Large intestine (tissue), 12 donors: ENCODE results near the gene SRSF7. TPM values are rescaled to one million over a fixed set of nuclear protein-coding genes. Genes with fewer than 3 reads are reported as not detected.
A peak's percentile ranks its signal among the peaks of the same experiment; 100 is the strongest.
"Not testable (repeated sequence)": the region's sequence is repeated elsewhere in the genome, so short reads cannot be mapped to it uniquely, and the experiment has no call there.

Experiments used
- DNase-seq, 2 donors: peaks; one replicate each; pipeline versions ENCODE4 v3.0.0 to v3.0.0-alpha.2; 2013
- H3K27ac ChIP-seq: one replicate; pipeline ENCODE4 v1.5.1; 2013; ENCODE audit warnings: low read length
- H3K27me3 ChIP-seq: 2 replicates; pipeline ENCODE4 v1.6.1; 2013; ENCODE audit warnings: low read length; ENCODE audit not compliant: control insufficient read depth, insufficient read depth
- H3K36me3 ChIP-seq: 2 replicates; pipeline ENCODE4 v1.6.1; 2013; ENCODE audit warnings: low read length; ENCODE audit not compliant: control insufficient read depth, insufficient read depth
- H3K4me1 ChIP-seq: one replicate; pipeline ENCODE4 v1.6.1; 2013; ENCODE audit warnings: low read length; ENCODE audit not compliant: control insufficient read depth, insufficient read depth
- H3K4me3 ChIP-seq: one replicate; pipeline ENCODE4 v1.5.1; 2013; ENCODE audit warnings: low read length
- H3K9me3 ChIP-seq: one replicate; pipeline ENCODE4 v1.6.1; 2013; ENCODE audit warnings: mild to moderate bottlenecking, low read depth, low read length, moderate library complexity; ENCODE audit not compliant: control insufficient read depth
- WGBS: methylation state at CpG from one replicate; pipeline ENCODE4 v1.1.5; 2013; ENCODE audit warnings: low lambda C conversion rate; ENCODE audit not compliant: insufficient coverage; 5-methylcytosine and 5-hydroxymethylcytosine counted together
- long read RNA-seq, 11 donors: transcript quantifications; one replicate each; lab custom pipeline, GENCODE V29; 2026
- polyA plus RNA-seq: library from polyadenylated mRNA; unstranded; fragments of 120-200 nt; gene quantifications from one replicate; pipeline ENCODE4 v1.2.1, GENCODE V29; 2013

SRSF7 gene
- polyA plus RNA-seq, result 240 TPM
- long read RNA-seq, donor 1, transcript SRSF7-204 (9 exons, 2,857 nt), result minor isoform, 8 of 49 reads
- long read RNA-seq, donor 1, transcript SRSF7-201 (8 exons, 2,489 nt), result major isoform, 26 of 49 reads
- long read RNA-seq, donor 1, partial matches to known transcripts, result 8 of 49 reads
- long read RNA-seq, donor 1, other reads (novel, unspliced or antisense), result 0 of 49 reads
- long read RNA-seq, donor 2, transcript SRSF7-208 (7 exons, 1,903 nt), result minor isoform, 11 of 120 reads
- long read RNA-seq, donor 2, transcript SRSF7-201 (8 exons, 2,489 nt), result major isoform, 51 of 120 reads
- long read RNA-seq, donor 2, transcript SRSF7-209 (7 exons, 2,453 nt), result minor isoform, 11 of 120 reads
- long read RNA-seq, donor 2, partial matches to known transcripts, result 39 of 120 reads
- long read RNA-seq, donor 2, other reads (novel, unspliced or antisense), result 0 of 120 reads
- long read RNA-seq, donor 3, result 0 reads
- long read RNA-seq, donor 4, partial matches to known transcripts, result 0 of 8 reads
- long read RNA-seq, donor 4, other reads (novel, unspliced or antisense), result 0 of 8 reads
- long read RNA-seq, donor 5, transcript SRSF7-204 (9 exons, 2,857 nt), result minor isoform, 5 of 49 reads
- long read RNA-seq, donor 5, transcript SRSF7-201 (8 exons, 2,489 nt), result major isoform, 22 of 49 reads
- long read RNA-seq, donor 5, partial matches to known transcripts, result 15 of 49 reads
- long read RNA-seq, donor 5, other reads (novel, unspliced or antisense), result 0 of 49 reads
- long read RNA-seq, donor 6, transcript SRSF7-209 (7 exons, 2,453 nt), result minor isoform, 7 of 99 reads
- long read RNA-seq, donor 6, transcript SRSF7-201 (8 exons, 2,489 nt), result major isoform, 42 of 99 reads
- long read RNA-seq, donor 6, transcript SRSF7-208 (7 exons, 1,903 nt), result minor isoform, 5 of 99 reads
- long read RNA-seq, donor 6, partial matches to known transcripts, result 38 of 99 reads
- long read RNA-seq, donor 6, other reads (novel, unspliced or antisense), result 0 of 99 reads
- long read RNA-seq, donor 7, transcript SRSF7-201 (8 exons, 2,489 nt), result major isoform, 24 of 42 reads
- long read RNA-seq, donor 7, partial matches to known transcripts, result 6 of 42 reads
- long read RNA-seq, donor 7, other reads (novel, unspliced or antisense), result 0 of 42 reads
- long read RNA-seq, donor 8, transcript SRSF7-204 (9 exons, 2,857 nt), result minor isoform, 11 of 187 reads
- long read RNA-seq, donor 8, transcript SRSF7-209 (7 exons, 2,453 nt), result minor isoform, 13 of 187 reads
- long read RNA-seq, donor 8, transcript SRSF7-201 (8 exons, 2,489 nt), result major isoform, 53 of 187 reads
- long read RNA-seq, donor 8, transcript SRSF7-208 (7 exons, 1,903 nt), result minor isoform, 9 of 187 reads
- long read RNA-seq, donor 8, partial matches to known transcripts, result 53 of 187 reads
- long read RNA-seq, donor 8, other reads (novel, unspliced or antisense), result 44 of 187 reads
- long read RNA-seq, donor 9, transcript SRSF7-209 (7 exons, 2,453 nt), result minor isoform, 5 of 95 reads
- long read RNA-seq, donor 9, transcript SRSF7-208 (7 exons, 1,903 nt), result minor isoform, 6 of 95 reads
- long read RNA-seq, donor 9, transcript SRSF7-201 (8 exons, 2,489 nt), result major isoform, 35 of 95 reads
- long read RNA-seq, donor 9, partial matches to known transcripts, result 39 of 95 reads
- long read RNA-seq, donor 9, other reads (novel, unspliced or antisense), result 0 of 95 reads
- long read RNA-seq, donor 10, transcript SRSF7-201 (8 exons, 2,489 nt), result major isoform, 54 of 133 reads
- long read RNA-seq, donor 10, transcript SRSF7-209 (7 exons, 2,453 nt), result minor isoform, 6 of 133 reads
- long read RNA-seq, donor 10, transcript SRSF7-211 (3 exons, 680 nt), result minor isoform, 7 of 133 reads
- long read RNA-seq, donor 10, transcript SRSF7-208 (7 exons, 1,903 nt), result minor isoform, 15 of 133 reads
- long read RNA-seq, donor 10, partial matches to known transcripts, result 43 of 133 reads
- long read RNA-seq, donor 10, other reads (novel, unspliced or antisense), result 0 of 133 reads
- long read RNA-seq, donor 11, transcript SRSF7-208 (7 exons, 1,903 nt), result minor isoform, 6 of 64 reads
- long read RNA-seq, donor 11, transcript SRSF7-201 (8 exons, 2,489 nt), result major isoform, 29 of 64 reads
- long read RNA-seq, donor 11, transcript SRSF7-209 (7 exons, 2,453 nt), result minor isoform, 6 of 64 reads
- long read RNA-seq, donor 11, partial matches to known transcripts, result 19 of 64 reads
- long read RNA-seq, donor 11, other reads (novel, unspliced or antisense), result 0 of 64 reads

- peak within 1 kb of the TSS; percentile 83 for H3K4me3 ChIP-seq
- DNase-seq, result peak; percentile 99
- H3K27me3 ChIP-seq, result no peaks in the 10 kb centered on the region
- peaks cover 1% of the 10 kb centered on the region for H3K9me3 ChIP-seq
- 0% methylated on average over 1 of the region's 68 CpGs for WGBS
- peaks cover 30% of the 10 kb centered on the region for H3K36me3 ChIP-seq
- H3K4me1 ChIP-seq, result peaks cover 6% of the 10 kb centered on the region
- peak within 1 kb of the TSS; percentile 92 for H3K27ac ChIP-seq
These were observed at the start of gene SRSF7 for GRCh38 chr2:38750891-38751595. TSS of gene SRSF7 (minus strand) at chr2:38751361. CDS start at chr2:38751256, 105 bp downstream.

DNA sequence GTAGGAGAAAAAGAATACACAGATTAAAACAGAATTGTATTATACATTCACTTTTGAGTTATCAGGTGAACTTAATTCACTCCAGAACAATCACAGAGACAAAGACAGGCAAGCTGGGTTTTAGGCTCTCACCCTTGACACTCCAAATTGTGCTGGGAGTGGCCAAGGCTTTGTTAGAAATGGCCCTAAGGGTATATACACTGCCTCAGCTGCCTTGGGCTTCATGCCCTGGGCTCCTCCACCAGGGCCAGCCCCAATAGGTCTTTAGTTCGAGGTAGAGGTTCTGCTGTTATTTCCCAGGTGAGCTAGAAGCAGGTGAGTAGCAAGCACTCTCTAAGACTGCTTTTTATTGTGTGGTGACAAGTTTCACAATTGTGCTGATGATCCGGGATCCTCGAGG lies 46.8 kb upstream of the SRSF7 start:
- no peak for DNase-seq
- H3K4me1 ChIP-seq, result peaks cover 17% of the 10 kb centered on the region
- H3K9me3 ChIP-seq, result no peaks in the 10 kb centered on the region
- WGBS, result no CpG with 5 or more reads among the region's 3 CpGs
- H3K36me3 ChIP-seq, result peaks cover 14% of the 10 kb centered on the region
- H3K27me3 ChIP-seq, result no peaks in the 10 kb centered on the region
- no peak overlapping the region for H3K4me3 ChIP-seq
- no peak overlapping the region for H3K27ac ChIP-seq

DNA sequence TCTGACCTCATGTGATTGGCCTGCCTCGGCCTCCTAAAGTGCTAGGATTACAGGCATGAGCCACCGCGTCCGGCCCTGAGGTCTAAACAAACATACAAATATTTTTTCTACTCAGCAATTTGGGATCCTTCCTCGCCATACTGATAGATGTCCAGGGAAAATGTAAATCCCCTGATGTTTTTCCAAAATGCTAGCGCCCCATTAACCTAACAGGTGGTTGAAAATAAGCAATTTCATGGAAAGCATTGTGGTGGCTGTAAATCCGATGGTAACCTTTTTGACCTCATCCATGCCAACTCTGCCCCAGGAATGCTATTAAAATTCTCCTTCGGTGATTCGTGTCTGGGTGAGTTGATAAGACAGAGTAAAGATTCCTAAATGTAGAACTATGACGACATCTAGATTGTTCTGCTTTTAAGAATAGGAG lies 46.1 kb upstream of the SRSF7 start:
- Histone ChIP-seq H3K36me3 (peaks cover 9% of the 10 kb centered on the region), H3K4me1 (peaks cover 22% of the 10 kb centered on the region), H3K27me3 (no peaks in the 10 kb centered on the region), H3K27ac (no peak overlapping the region), H3K4me3 (no peak overlapping the region), H3K9me3 (no peaks in the 10 kb centered on the region)
- DNase-seq, result no peak
- WGBS, result 60% methylated on average over 1 of the region's 10 CpGs

- not testable (repeated sequence) for DNase-seq, H3K9me3 ChIP-seq, H3K4me3 ChIP-seq, H3K36me3 ChIP-seq, H3K27me3 ChIP-seq
- WGBS, result 20% methylated on average over 1 of the region's 7 CpGs
- peak overlapping the region; percentile 72 for H3K27ac ChIP-seq
- peaks cover 25% of the 10 kb centered on the region for H3K4me1 ChIP-seq
These were observed 43.9 kb upstream of the SRSF7 start for GRCh38 chr2:38795016-38795415.

- DNase-seq, result peak; percentile 56 to 87
- Histone ChIP-seq H3K27ac (peak overlapping the region; percentile 72), H3K4me3 (no peak overlapping the region), H3K36me3 (peaks cover 3% of the 10 kb centered on the region), H3K9me3 (peaks cover 3% of the 10 kb centered on the region), H3K4me1 (peaks cover 27% of the 10 kb centered on the region), H3K27me3 (no peaks in the 10 kb centered on the region)
- no CpG with 5 or more reads among the region's 7 CpGs for WGBS
These were observed 43.2 kb upstream of the SRSF7 start for GRCh38 chr2:38794235-38794946.

GRCh38 chr2:38793511-38793910 lies 42.4 kb upstream of the SRSF7 start:
- peaks cover 27% of the 10 kb centered on the region for H3K4me1 ChIP-seq
- peak; percentile 82 to 90 for DNase-seq
- WGBS, result 0% methylated on average over 2 of the region's 5 CpGs
- no peak overlapping the region for H3K4me3 ChIP-seq
- H3K36me3 ChIP-seq, result peaks cover 3% of the 10 kb centered on the region
- H3K27ac ChIP-seq, result peak overlapping the region; percentile 73
- no peaks in the 10 kb centered on the region for H3K27me3 ChIP-seq
- H3K9me3 ChIP-seq, result peaks cover 8% of the 10 kb centered on the region

DNA sequence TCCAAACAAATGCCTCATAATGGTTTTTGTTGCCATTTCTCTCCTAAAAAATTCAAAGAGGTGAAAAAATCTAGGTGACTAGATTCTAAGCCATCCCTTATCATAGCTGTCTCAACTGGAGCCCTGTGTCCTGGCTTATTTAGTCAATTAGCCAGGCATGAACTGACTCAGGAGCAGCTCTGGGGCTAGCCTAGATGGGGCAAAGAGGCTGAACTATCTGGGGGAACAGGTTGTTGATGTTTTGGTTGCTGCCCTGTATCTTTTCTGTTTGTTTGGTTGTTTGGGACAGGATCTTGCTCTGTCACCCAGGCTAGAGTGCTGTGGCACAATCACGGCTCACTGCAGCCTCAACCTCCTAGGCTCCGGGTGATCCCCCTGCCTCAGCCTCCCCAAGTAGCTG lies 41.6 kb upstream of the SRSF7 start:
- H3K27ac ChIP-seq, result peak overlapping the region; percentile 73
- WGBS, result no CpG with 5 or more reads among the region's 2 CpGs

DNA sequence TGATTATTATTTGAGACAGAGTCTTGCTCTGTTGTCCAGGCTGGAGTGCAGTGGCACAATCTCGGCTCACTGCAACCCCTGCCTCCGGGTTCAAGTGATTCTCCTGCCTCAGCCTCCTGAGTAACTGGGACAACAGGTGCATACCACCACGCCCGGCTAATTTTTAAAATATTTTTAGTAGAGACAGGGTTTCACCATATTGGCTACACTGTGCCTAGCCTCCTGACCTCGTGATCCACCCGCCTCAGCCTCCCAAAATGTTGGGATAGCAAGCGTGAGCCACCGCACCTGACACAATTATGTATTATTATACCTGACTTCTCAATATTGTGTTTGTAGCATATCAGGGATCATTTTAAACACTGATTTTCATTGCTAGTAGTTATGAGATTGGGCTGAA lies 41.2 kb upstream of the SRSF7 start:
- 90% methylated on average over 2 of the region's 8 CpGs for WGBS
- DNase-seq, result not testable (repeated sequence)
- H3K27ac ChIP-seq, result peak overlapping the region; percentile 73

More for the DNA sequence above, 41.6 kb upstream of the SRSF7 start:
- DNase-seq, result no peak
- H3K9me3 ChIP-seq, result peaks cover 8% of the 10 kb centered on the region
- no peak overlapping the region for H3K4me3 ChIP-seq
- H3K27me3 ChIP-seq, result no peaks in the 10 kb centered on the region
- peaks cover 27% of the 10 kb centered on the region for H3K4me1 ChIP-seq
- H3K36me3 ChIP-seq, result no peaks in the 10 kb centered on the region

More for the DNA sequence above, 41.2 kb upstream of the SRSF7 start:
- not testable (repeated sequence) for H3K27me3 ChIP-seq, H3K4me3 ChIP-seq, H3K36me3 ChIP-seq, H3K9me3 ChIP-seq
- peaks cover 27% of the 10 kb centered on the region for H3K4me1 ChIP-seq
